GM12878 (cell line): Measurements from ENCODE around the gene TMEM39B.

ENCODE experiments used
- CBFB ChIP-seq: IDR thresholded peaks from 2 replicates; pipeline ENCODE4 v1.6.1; 2016; ENCODE audit warnings: antibody characterized with exemption, low read depth
- MXI1 ChIP-seq: fragments of 150-350 bp; IDR thresholded peaks from 2 replicates; pipeline ENCODE4 v1.6.1; 2011; ENCODE audit warnings: low read depth, mild to moderate bottlenecking, inconsistent platforms, low read length, improper control_type of control experiment

DNA sequence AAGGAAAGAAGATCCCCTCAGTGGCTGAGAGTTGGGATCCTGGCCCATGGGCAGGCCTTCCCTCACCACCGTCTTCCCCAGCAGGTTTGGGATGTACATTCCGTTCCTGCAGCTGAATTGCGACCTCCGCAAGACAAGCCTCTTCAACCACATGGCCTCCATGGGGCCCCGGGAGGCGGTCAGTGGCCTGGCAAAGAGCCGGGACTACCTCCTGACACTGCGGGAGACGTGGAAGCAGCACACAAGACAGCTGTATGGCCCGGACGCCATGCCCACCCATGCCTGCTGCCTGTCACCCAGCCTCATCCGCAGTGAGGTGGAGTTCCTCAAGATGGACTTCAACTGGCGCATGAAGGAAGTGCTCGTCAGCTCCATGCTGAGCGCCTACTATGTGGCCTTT lies 18.9 kb downstream of the TMEM39B start:
- TF ChIP-seq MXI1 (no peak), CBFB (no peak)
